HepG2 (cell line): ENCODE results near the gene TLR6.

Source experiments
- EZH2 ChIP-seq: conservative IDR thresholded peaks from 2 replicates; pipeline ENCODE4 v1.6.1; 2012; ENCODE audit warnings: mild to moderate bottlenecking, low read depth, low read length, moderate library complexity
- FLYWCH1 ChIP-seq: sonication (generic); formaldehyde crosslinking; IDR thresholded peaks from 2 replicates; pipeline ENCODE4 v1.8.1; 2023; ENCODE audit warnings: mild to moderate bottlenecking, missing genetic modification reagents
- FOXK2 ChIP-seq: fragments of 450-650 bp; IDR thresholded peaks from 2 replicates; pipeline ENCODE4 v1.6.1; 2016
- GLI4 ChIP-seq: sonication (generic); formaldehyde crosslinking; IDR thresholded peaks from 2 replicates; pipeline ENCODE4 v1.5.1; 2020; ENCODE audit warnings: missing genetic modification reagents, mild to moderate bottlenecking, moderate library complexity, borderline replicate concordance
- JARID2 ChIP-seq: sonication (generic); formaldehyde crosslinking; IDR thresholded peaks from 2 replicates; pipeline ENCODE4 v1.8.1; 2023; ENCODE audit warnings: missing genetic modification reagents, inconsistent platforms; ENCODE audit not compliant: insufficient replicate concordance
- PHF20 ChIP-seq: sonication (generic); formaldehyde crosslinking; IDR thresholded peaks from 2 replicates; pipeline ENCODE4 v1.5.0; 2020; ENCODE audit warnings: mild to moderate bottlenecking, missing genetic modification reagents
- POLR2A ChIP-seq, 2 experiments: IDR thresholded peaks; 2 replicates each; pipeline ENCODE4 v1.6.1; 2011; ENCODE audit warnings: low read depth in 2 of 2, low read length in 2 of 2, mild to moderate bottlenecking in 1 of 2, moderate library complexity in 1 of 2; ENCODE audit not compliant: insufficient read depth in 1 of 2
- REST ChIP-seq, 2 experiments: IDR thresholded peaks; 2 replicates each; pipeline ENCODE4 v1.6.1; 2011 to 2012; ENCODE audit warnings: low read length in 2 of 2, borderline replicate concordance in 1 of 2, low read depth in 1 of 2, mild to moderate bottlenecking in 1 of 2, moderate library complexity in 1 of 2
- SRF ChIP-seq: IDR thresholded peaks from 2 replicates; pipeline ENCODE4 v1.6.1; 2011; ENCODE audit warnings: mild to moderate bottlenecking, low read depth, low read length, moderate library complexity
- TEAD2 ChIP-seq: sonication (generic); formaldehyde crosslinking; IDR thresholded peaks from 2 replicates; pipeline ENCODE4 v1.9.0; 2021; ENCODE audit warnings: missing genetic modification reagents
- ZBTB33 ChIP-seq: sonication (generic); formaldehyde crosslinking; IDR thresholded peaks from 2 replicates; pipeline ENCODE4 v1.4.0; 2020; ENCODE audit warnings: missing genetic modification reagents
- ZNF260 ChIP-seq: sonication (generic); formaldehyde crosslinking; IDR thresholded peaks from 2 replicates; pipeline ENCODE4 v1.4.0; 2020; ENCODE audit warnings: missing genetic modification reagents, low read depth, mild to moderate bottlenecking, borderline replicate concordance

GRCh38 chr4:38815885-38816782 is 40.5 kb downstream of the TLR6 start:
- no peak for TF ChIP-seq GLI4
- no peak for TF ChIP-seq JARID2
- TF ChIP-seq EZH2: no peak
- no peak for TF ChIP-seq ZBTB33 (CRISPR knock-in tag)
- no peak for TF ChIP-seq REST (IDR thresholded peaks at IDR 0.05; ENCODE audit: borderline replicate concordance in 1 of 2, low read depth in 1 of 2, low read length in 2 of 2)
- TF ChIP-seq FLYWCH1 (CRISPR knock-in tag): no peak
- no peak for TF ChIP-seq FOXK2
- no peak for TF ChIP-seq POLR2A (IDR thresholded peaks at IDR 0.05; ENCODE audit: insufficient read depth in 1 of 2, low read depth in 2 of 2, low read length in 2 of 2)
- no peak for TF ChIP-seq SRF
- TF ChIP-seq ZNF260 (CRISPR knock-in tag): no peak
- TF ChIP-seq TEAD2: no peak
- no peak for TF ChIP-seq PHF20 (CRISPR knock-in tag)
